Subcutaneous adipose tissue (tissue), 4 donors: Measurements from ENCODE around the gene RDX. TPM values are rescaled to one million over a fixed set of nuclear protein-coding genes. Genes with fewer than 3 reads are reported as not detected.

ENCODE experiments used
- total RNA-seq, 4 donors: library from RNA; depleted of rRNA; stranded (reverse); fragments of >200 nt; gene quantifications; one replicate each; pipeline ENCODE4 v1.1.0, GENCODE V29; 2016
- TF ChIP-seq, protein P1 (sequence below): fragments of 450-650 bp; IDR thresholded peaks from one replicate; pipeline ENCODE4 v1.5.1; 2016; ENCODE audit warnings: low read depth, mild to moderate bottlenecking, control low read depth, antibody characterized with exemption, moderate library complexity

Gene RDX
- total RNA-seq, 4 donors from 2014 or later, result 74.9 to 169 (median 106) TPM

- TF ChIP-seq, protein P1, sequence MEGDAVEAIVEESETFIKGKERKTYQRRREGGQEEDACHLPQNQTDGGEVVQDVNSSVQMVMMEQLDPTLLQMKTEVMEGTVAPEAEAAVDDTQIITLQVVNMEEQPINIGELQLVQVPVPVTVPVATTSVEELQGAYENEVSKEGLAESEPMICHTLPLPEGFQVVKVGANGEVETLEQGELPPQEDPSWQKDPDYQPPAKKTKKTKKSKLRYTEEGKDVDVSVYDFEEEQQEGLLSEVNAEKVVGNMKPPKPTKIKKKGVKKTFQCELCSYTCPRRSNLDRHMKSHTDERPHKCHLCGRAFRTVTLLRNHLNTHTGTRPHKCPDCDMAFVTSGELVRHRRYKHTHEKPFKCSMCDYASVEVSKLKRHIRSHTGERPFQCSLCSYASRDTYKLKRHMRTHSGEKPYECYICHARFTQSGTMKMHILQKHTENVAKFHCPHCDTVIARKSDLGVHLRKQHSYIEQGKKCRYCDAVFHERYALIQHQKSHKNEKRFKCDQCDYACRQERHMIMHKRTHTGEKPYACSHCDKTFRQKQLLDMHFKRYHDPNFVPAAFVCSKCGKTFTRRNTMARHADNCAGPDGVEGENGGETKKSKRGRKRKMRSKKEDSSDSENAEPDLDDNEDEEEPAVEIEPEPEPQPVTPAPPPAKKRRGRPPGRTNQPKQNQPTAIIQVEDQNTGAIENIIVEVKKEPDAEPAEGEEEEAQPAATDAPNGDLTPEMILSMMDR, result no peak
These were observed 113.5 kb downstream of the RDX start for GRCh38 chr11:110182886-110183285.

DNA sequence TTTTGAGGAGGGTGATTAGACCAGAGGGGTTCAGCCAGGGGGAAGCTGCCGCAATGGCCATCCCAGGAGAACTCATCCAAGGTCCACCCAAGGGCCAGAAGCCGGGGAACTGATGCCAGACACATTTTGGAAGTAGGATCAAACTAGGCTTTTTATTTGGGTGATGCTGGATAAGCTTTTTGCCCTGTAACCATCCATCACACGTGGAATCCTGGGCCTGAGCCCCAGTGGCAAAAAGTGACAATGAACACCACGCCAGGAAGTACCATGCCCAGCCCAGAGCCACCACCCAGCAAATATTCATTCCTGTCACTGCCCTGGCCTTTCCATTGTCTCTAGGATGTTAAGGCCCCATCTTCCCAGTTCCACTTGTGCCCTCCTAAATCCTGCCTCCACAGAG lies 117.3 kb downstream of the RDX start:
- TF ChIP-seq, protein P1, result no peak

GRCh38 chr11:110177086-110177456 lies 119.3 kb downstream of the RDX start:
- TF ChIP-seq, protein P1, result no peak

- TF ChIP-seq, protein P1, result no peak
These were observed 119.9 kb downstream of the RDX start for GRCh38 chr11:110176366-110177085.

GRCh38 chr11:110174645-110175310 lies 121.6 kb downstream of the RDX start:
- TF ChIP-seq, protein P1, result no peak

GRCh38 chr11:110173811-110174644 lies 122.4 kb downstream of the RDX start:
- TF ChIP-seq, protein P1, result no peak

- TF ChIP-seq, protein P1, result no peak
These were observed 123.8 kb downstream of the RDX start for GRCh38 chr11:110172468-110173065.
